GM12878 (cell line): ENCODE results near the gene RHEBL1.

Source experiments
- BCL11A ChIP-seq: IDR thresholded peaks from 2 replicates; pipeline ENCODE4 v1.6.1; 2011; ENCODE audit warnings: low read depth, low read length
- CHD4 ChIP-seq: fragments of 200-600 bp; sonication (generic); IDR thresholded peaks from 2 replicates; pipeline ENCODE4 v1.6.1; 2016; ENCODE audit warnings: mild to moderate bottlenecking
- RFX5 ChIP-seq: IDR thresholded peaks from 2 replicates; pipeline ENCODE4 v1.6.1; 2011; ENCODE audit warnings: low read depth, low read length, improper control_type of control experiment
- TARDBP ChIP-seq: IDR thresholded peaks from 2 replicates; pipeline ENCODE4 v1.6.1; 2016; ENCODE audit warnings: borderline replicate concordance
- TF ChIP-seq, protein P1 (sequence below), 3 experiments: IDR thresholded peaks in 2 of 3; conservative IDR thresholded peaks in 1 of 3; 2 replicates each; pipeline ENCODE4 v1.5.1; 2011; ENCODE audit warnings: low read depth in 3 of 3, low read length in 3 of 3, mild to moderate bottlenecking in 3 of 3, control low read depth in 2 of 3, moderate library complexity in 2 of 3, inconsistent platforms in 1 of 3, mixed read lengths in 1 of 3; ENCODE audit not compliant: control insufficient read depth in 2 of 3, insufficient read depth in 1 of 3; ENCODE audit errors: extremely low read depth in 1 of 3

DNA sequence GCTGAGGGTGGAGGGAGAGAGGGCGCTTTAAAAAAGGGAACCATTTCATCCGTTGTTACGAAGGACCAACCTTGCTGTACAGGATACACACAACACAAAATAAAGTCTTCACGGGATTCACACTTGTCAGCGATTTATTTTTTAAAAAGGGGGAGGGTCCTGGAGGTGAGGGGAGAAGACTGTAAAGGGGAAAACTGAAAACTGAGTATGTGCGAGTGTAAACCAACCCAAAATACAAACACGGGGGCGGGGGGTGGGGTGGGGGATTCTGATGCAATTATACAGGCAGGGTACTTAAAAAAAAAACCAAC is 50.7 kb downstream of the RHEBL1 start:
- TF ChIP-seq, protein P1, sequence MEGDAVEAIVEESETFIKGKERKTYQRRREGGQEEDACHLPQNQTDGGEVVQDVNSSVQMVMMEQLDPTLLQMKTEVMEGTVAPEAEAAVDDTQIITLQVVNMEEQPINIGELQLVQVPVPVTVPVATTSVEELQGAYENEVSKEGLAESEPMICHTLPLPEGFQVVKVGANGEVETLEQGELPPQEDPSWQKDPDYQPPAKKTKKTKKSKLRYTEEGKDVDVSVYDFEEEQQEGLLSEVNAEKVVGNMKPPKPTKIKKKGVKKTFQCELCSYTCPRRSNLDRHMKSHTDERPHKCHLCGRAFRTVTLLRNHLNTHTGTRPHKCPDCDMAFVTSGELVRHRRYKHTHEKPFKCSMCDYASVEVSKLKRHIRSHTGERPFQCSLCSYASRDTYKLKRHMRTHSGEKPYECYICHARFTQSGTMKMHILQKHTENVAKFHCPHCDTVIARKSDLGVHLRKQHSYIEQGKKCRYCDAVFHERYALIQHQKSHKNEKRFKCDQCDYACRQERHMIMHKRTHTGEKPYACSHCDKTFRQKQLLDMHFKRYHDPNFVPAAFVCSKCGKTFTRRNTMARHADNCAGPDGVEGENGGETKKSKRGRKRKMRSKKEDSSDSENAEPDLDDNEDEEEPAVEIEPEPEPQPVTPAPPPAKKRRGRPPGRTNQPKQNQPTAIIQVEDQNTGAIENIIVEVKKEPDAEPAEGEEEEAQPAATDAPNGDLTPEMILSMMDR (IDR thresholded peaks at IDR 0.05 in 2 of 3, conservative IDR thresholded peaks at IDR 0.05 in 1 of 3; ENCODE audit: control insufficient read depth in 2 of 3, extremely low read depth in 1 of 3, insufficient read depth in 1 of 3, low read depth in 3 of 3, low read length in 3 of 3): no peak
- no peak for TF ChIP-seq TARDBP
- TF ChIP-seq CHD4: no peak
- TF ChIP-seq BCL11A: no peak
- no peak for TF ChIP-seq RFX5
